NCI-H82 (cell line): Measurements from ENCODE around the gene ACER2.

Experiments used
- DNase-seq: peaks from one replicate; lab custom pipeline; 2025; lab: John Stamatoyannopoulos, UW

The ACER2 gene

DNA sequence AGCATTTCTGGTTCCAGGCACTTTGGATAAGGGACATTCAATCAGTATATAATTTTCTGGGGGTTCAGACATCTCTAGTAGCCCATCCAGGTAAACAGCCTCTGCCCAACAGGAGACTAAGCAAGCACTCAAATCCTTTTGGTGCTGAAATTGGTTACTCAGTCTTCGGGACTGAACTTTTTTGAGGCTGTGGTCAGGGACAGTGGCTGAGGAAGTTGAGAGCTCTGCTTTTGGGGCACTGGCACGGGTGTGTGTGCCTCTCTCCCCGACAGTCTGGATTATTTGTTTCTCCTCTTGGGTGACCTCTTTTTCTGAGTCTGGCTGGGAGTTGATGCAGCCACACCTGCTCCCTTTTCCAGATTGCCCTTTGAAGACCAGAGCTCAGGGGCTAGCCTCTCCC, 47.6 kb downstream of the ACER2 start:
- no peak for DNase-seq

- DNase-seq: peak; percentile 81
Observed at GRCh38 chr9:19456996-19457692, 48.3 kb downstream of the ACER2 start.

GRCh38 chr9:19457693-19458009, 48.8 kb downstream of the ACER2 start:
- DNase-seq: no peak

GRCh38 chr9:19460243-19460642, 51.4 kb downstream of the ACER2 start:
- DNase-seq: peak; percentile 86

DNA sequence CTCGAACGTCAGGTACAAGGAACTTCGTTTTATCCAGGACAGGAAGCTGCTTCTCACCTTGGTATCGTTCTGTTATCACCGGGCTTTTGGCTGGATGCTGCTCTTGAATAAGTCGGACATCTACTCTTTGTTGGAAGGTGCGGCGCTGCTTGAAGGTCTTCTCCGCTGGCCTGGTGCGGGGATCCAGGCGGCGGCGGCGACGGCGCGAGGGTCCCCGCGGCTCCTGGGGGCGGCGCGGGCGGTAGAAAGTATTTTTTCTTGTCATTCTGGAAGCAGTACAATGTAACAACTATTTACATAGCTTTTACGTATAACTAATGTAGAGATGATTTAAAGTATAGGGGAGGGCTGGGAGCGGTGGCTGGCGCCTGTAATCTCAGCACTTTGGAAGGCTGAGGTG, 52.3 kb downstream of the ACER2 start:
- no peak for DNase-seq

- no peak for DNase-seq
Observed at GRCh38 chr9:19464061-19464763, 55.4 kb downstream of the ACER2 start.

DNA sequence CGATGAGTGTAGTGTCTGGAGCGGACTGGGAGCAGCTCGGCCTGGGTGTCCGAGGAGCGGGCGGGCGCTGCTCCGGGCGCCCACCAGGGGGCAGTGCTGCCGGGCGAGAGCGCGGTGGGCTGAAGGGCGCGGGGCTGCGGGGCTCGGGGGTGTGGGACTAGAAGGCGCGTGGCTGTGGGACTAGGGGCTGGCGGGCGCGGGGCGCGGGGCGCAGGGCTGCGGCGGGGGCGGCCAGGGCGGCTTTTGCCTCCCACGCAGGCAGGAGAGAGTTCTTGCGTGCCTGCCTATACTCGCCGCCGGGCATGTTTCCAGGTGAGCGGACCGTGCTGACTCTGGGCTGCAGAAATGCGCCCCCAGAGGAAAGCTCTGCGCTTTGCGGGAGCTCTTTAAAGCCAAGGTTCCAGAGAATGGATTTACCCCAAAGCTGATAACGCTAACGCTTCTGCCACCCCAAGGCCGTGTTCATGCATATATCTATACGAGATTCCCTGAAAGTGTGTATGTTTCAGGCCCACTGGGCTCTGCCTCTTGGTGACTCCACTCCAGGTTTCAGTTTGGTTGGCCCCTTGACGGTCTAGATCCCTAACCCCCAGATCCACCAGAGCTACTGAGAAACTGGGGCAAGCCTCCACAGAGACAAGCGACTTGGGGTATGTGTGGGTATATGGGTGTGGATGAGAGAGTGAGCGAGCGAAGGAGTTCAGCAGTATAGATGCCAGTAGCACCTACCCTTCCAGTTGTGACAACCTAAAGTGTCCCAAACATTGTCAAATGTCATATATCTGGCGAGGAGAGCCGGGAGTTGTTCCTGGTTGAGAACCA, 56.2 kb downstream of the ACER2 start:
- no peak for DNase-seq

DNA sequence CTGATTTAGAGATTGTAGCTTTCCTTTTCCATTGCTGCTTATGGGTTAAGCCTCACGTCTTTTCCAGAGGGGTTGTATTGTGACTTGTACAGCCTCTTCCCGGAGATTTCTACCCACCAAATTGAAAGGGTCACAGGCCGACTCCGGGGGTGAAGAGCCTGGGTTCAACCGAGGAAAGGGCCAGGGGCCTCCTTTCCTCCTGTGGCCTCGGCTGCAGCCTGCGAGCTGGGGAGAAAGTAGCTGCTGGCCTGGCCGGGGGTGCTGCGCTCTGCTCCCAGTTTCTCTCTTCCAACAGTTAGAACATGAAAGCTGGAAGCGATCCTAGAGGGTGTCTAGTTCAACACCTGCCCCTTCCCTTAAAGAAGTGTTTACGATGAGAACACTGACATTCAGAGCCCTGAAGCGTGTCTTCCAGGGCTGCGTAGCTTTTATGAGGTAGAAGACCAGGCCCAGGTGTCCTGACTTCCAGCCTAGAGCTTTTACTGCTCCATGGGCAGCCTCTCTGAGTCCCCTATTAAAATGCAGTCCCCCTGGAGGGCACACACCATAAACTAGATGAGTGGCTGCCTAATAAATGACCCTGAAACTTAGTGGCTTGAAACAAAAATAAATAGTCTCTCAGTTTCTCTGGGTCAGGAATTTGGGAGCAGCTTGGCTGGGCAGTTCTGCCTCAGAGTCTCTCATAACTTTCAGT, 56.9 kb downstream of the ACER2 start:
- no peak for DNase-seq

- DNase-seq: no peak
Observed at GRCh38 chr9:19466280-19466639, 57.5 kb downstream of the ACER2 start.

DNA sequence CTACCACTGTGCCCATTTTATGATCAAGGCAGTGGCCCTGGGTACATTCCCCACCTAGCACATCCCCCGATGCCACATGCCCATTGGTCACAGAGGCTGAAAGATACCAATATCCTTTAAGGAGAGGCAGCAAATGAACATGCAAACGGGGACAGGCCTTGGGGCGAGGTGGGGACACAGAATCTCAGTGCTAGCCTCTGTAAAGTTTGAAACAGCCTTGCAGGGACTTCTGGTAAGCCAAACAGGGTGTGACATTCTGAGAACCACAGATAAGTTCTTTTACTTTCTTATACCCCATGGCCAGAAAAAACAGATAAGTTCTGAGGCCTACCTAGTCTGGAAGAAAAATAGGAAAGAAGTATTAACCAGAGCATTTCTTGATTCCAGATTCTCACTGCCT, 60.5 kb downstream of the ACER2 start:
- DNase-seq: no peak

GRCh38 chr9:19470567-19470966, 61.8 kb downstream of the ACER2 start:
- DNase-seq: no peak

GRCh38 chr9:19470981-19471650, 62.3 kb downstream of the ACER2 start:
- DNase-seq: no peak

GRCh38 chr9:19471737-19472648, 63.2 kb downstream of the ACER2 start:
- peak; percentile 80 for DNase-seq

DNA sequence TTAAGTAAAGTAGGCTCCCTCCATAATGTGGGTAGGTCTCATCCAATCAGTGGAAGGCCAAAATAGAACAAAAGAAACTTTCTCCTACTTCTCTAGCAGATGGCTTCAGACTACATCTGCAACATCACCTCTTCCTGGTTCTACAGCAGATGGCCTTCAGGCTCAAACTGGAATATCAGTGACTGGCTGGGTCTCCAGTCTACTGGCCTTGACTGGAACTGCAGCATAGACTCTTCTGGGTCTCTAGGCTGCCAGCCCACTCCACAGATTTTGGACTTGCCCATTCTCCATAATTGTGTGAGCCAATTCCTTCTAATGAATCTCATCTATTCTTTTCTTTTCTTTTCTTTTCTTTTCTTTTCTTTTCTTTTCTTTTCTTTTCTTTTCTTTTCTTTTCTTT, 64.8 kb downstream of the ACER2 start:
- DNase-seq: peak; percentile 4

GRCh38 chr9:19479874-19480273, 71.1 kb downstream of the ACER2 start:
- peak; percentile 25 for DNase-seq

DNA sequence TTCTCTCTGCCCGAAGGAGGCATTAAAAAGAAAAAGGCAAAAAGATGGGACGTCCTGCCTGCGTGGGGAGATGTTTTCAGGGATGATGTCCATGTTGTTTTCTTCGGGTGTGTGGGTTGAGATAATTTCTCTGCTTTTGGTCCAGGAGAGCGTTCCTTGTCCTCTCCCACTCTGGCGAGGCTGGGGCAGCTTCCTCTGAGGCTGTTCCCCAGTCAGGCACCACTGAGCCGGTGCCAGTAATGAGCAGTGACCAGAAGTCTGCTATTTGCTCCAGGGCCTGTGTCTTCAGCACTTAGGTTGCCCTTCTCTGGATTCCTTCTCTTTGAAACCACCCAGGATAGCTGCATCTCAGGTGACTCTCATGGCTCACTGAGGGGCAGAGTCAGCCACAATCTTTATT, 71.5 kb downstream of the ACER2 start:
- DNase-seq: no peak

GRCh38 chr9:19481121-19481870, 72.5 kb downstream of the ACER2 start:
- DNase-seq: no peak

DNA sequence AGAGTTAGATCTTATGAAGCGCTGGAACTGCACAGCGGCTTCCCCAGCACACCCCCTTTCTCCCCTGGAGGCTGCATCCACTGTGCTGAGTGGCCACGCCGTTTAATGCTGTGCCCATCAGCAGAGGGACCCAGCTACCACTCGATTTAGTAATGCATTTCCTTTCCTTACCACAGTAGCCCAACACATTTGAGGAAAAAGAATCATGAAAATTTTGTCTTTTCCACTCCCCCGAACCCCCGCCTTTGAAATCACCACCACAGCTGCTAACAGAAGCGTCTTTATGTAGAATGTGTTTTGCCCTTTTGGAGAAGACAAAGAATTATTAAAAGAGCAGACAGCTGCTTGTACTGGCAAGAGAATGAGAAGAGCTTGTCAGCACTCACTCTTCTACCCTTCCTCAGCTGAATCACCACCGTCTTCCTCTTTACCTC, 73.2 kb downstream of the ACER2 start:
- no peak for DNase-seq

- DNase-seq: no peak
Observed at GRCh38 chr9:19484699-19485098, 75.9 kb downstream of the ACER2 start.

- DNase-seq: no peak
Observed at GRCh38 chr9:19485193-19485592, 76.4 kb downstream of the ACER2 start.
